Smooth muscle cell (in vitro differentiated cells): ENCODE measurements around the gene LCE1D. TPM values are rescaled to one million over a fixed set of nuclear protein-coding genes. Genes with fewer than 3 reads are reported as not detected.

Source experiments
- DNase-seq: peaks from one replicate; lab custom pipeline; 2025; ENCODE audit not compliant: unreplicated experiment; lab: John Stamatoyannopoulos, UW
- H2AFZ ChIP-seq: fragments of 200-600 bp; sonication (generic); 2 replicates; pipeline ENCODE4 v1.6.0; 2016; ENCODE audit warnings: antibody characterized with exemption, low read depth, mild to moderate bottlenecking
- H3F3A ChIP-seq: fragments of 200-600 bp; sonication (generic); 2 replicates; pipeline ENCODE4 v1.6.0; 2017; ENCODE audit warnings: antibody characterized with exemption, low read depth
- H3K27ac ChIP-seq: fragments of 200-600 bp; sonication (generic); 2 replicates; pipeline ENCODE4 v1.5.1; 2016; ENCODE audit warnings: low read depth, mild to moderate bottlenecking
- H3K27me3 ChIP-seq: fragments of 200-600 bp; sonication (generic); 2 replicates; pipeline ENCODE4 v1.6.1; 2016; ENCODE audit warnings: low read depth, mild to moderate bottlenecking
- H3K36me3 ChIP-seq: fragments of 200-600 bp; sonication (generic); 2 replicates; pipeline ENCODE4 v1.5.1; 2016; ENCODE audit warnings: low read depth
- H3K4me1 ChIP-seq: fragments of 200-600 bp; sonication (generic); 2 replicates; pipeline ENCODE4 v1.5.1; 2016; ENCODE audit warnings: low read depth
- H3K4me2 ChIP-seq: fragments of 200-600 bp; sonication (generic); 2 replicates; pipeline ENCODE4 v1.6.0; 2016; ENCODE audit warnings: mild to moderate bottlenecking
- H3K4me3 ChIP-seq: fragments of 200-600 bp; sonication (generic); 2 replicates; pipeline ENCODE4 v1.5.1; 2016; ENCODE audit warnings: mild to moderate bottlenecking
- H3K79me2 ChIP-seq: fragments of 200-600 bp; sonication (generic); 2 replicates; pipeline ENCODE4 v1.6.0; 2016; ENCODE audit warnings: low read depth, mild to moderate bottlenecking
- H3K9ac ChIP-seq: fragments of 200-600 bp; sonication (generic); 2 replicates; pipeline ENCODE4 v1.6.0; 2016; ENCODE audit warnings: low read depth
- H3K9me3 ChIP-seq: fragments of 200-600 bp; sonication (generic); replicated peaks from 2 replicates; pipeline ENCODE4 v1.5.1; 2016; ENCODE audit warnings: low read depth
- H4K20me1 ChIP-seq: fragments of 200-600 bp; sonication (generic); 2 replicates; pipeline ENCODE4 v1.6.0; 2016; ENCODE audit warnings: low read depth
- WGBS: methylation state at CpG from one replicate; pipeline ENCODE4 v1.1.7; 2016; ENCODE audit warnings: low lambda C conversion rate; 5-methylcytosine and 5-hydroxymethylcytosine counted together
- polyA plus RNA-seq: library from polyadenylated mRNA; unstranded; fragments of >200 nt; fragmentation: Nextera tagmentation; extraction: Ambion mirVana; gene quantifications from 2 replicates; pipeline ENCODE4 v1.2.1, GENCODE V29; 2016
- total RNA-seq: library from RNA; depleted of rRNA; stranded (reverse); fragments of >200 nt; gene quantifications from 2 replicates; pipeline ENCODE4 v1.2.3, GENCODE V29; 2014
- TF ChIP-seq, protein P1 (sequence below): fragments of 200-600 bp; sonication (generic); IDR thresholded peaks from 2 replicates; pipeline ENCODE4 v1.5.1; 2017; ENCODE audit warnings: borderline replicate concordance, mild to moderate bottlenecking, antibody characterized with exemption; ENCODE audit not compliant: insufficient read depth, poor library complexity, severe bottlenecking

LCE1D gene
- total and polyA plus RNA-seq, 2 experiments from 2014 or later: not detected

DNA sequence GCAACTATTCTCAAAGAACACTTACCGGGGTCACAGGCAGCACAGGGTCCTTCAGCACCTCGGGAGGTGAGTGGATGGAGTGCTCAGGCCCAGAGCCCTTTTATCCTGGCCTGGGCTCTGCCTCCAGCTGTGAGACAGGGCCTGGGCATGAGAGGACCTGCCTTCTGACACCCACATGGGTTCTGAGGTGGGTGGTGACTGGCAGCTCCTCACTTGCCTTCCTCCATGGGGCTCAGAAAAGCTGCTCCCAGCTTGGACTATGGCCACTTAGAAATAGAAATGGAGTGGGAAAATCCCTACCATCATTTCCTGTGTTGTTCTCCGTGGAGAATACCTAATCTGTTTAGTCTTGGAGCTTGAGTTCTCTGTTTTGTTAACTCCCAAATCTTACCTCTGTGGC lies 10.1 kb downstream of the LCE1D start, which contains the start of gene LCE1C:
Gene LCE1C, minus strand, starts transcription at position 76 of the 400 bp plus-strand sequence. CDS start 1,173 bp downstream, outside the sequence.
- no peaks in the 10 kb centered on the region for H3K9me3 ChIP-seq
- no peak within 1 kb of the TSS for H2AFZ ChIP-seq
- WGBS: 44% methylated on average over 3 of the region's 3 CpGs
- no peak for DNase-seq
- TF ChIP-seq, protein P1, sequence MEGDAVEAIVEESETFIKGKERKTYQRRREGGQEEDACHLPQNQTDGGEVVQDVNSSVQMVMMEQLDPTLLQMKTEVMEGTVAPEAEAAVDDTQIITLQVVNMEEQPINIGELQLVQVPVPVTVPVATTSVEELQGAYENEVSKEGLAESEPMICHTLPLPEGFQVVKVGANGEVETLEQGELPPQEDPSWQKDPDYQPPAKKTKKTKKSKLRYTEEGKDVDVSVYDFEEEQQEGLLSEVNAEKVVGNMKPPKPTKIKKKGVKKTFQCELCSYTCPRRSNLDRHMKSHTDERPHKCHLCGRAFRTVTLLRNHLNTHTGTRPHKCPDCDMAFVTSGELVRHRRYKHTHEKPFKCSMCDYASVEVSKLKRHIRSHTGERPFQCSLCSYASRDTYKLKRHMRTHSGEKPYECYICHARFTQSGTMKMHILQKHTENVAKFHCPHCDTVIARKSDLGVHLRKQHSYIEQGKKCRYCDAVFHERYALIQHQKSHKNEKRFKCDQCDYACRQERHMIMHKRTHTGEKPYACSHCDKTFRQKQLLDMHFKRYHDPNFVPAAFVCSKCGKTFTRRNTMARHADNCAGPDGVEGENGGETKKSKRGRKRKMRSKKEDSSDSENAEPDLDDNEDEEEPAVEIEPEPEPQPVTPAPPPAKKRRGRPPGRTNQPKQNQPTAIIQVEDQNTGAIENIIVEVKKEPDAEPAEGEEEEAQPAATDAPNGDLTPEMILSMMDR: no peak
- no peaks in the 10 kb centered on the region for H4K20me1 ChIP-seq
- H3K9ac ChIP-seq: no peak within 1 kb of the TSS
- no peaks in the 10 kb centered on the region for H3K27me3 ChIP-seq
- no peak within 1 kb of the TSS for H3K27ac ChIP-seq
- H3F3A ChIP-seq: no peaks in the 10 kb centered on the region
- no peak within 1 kb of the TSS for H3K4me3 ChIP-seq
- H3K79me2 ChIP-seq: no peaks in the 10 kb centered on the region
- no peak within 1 kb of the TSS for H3K4me2 ChIP-seq
- no peaks in the 10 kb centered on the region for H3K4me1 ChIP-seq
- H3K36me3 ChIP-seq: no peaks in the 10 kb centered on the region

DNA sequence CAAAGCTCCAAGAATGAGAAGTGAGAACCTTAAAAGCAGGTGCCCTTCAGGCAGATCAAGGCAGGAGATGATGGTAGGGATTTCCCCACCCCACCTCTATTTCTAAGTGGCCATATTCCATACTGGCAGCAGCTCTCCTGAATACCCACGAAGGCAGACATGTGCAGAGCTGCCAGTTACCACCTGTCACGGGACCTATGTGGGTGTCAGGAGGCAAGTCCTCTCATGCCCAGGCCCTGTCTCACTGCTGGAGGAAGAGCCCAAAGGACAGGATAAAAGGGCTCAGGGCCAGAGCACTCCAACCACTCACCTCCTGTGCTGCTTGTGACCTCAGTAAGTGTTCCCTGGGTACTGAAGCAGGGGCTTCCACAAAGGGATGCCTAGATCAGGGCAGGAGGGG lies 14.5 kb downstream of the LCE1D start:
- no peaks in the 10 kb centered on the region for H3K79me2 ChIP-seq
- 59% methylated on average over 2 of the region's 2 CpGs for WGBS
- no peak overlapping the region for H3K9ac ChIP-seq
- no peaks in the 10 kb centered on the region for H3F3A ChIP-seq
- H4K20me1 ChIP-seq: no peaks in the 10 kb centered on the region
- H3K4me2 ChIP-seq: no peak overlapping the region
- TF ChIP-seq, protein P1: no peak
- H3K4me1 ChIP-seq: no peaks in the 10 kb centered on the region
- no peak overlapping the region for H2AFZ ChIP-seq
- H3K4me3 ChIP-seq: no peak overlapping the region
- no peak for DNase-seq
- H3K36me3 ChIP-seq: no peaks in the 10 kb centered on the region
- no peaks in the 10 kb centered on the region for H3K9me3 ChIP-seq
- H3K27me3 ChIP-seq: no peaks in the 10 kb centered on the region
- no peak overlapping the region for H3K27ac ChIP-seq

DNA sequence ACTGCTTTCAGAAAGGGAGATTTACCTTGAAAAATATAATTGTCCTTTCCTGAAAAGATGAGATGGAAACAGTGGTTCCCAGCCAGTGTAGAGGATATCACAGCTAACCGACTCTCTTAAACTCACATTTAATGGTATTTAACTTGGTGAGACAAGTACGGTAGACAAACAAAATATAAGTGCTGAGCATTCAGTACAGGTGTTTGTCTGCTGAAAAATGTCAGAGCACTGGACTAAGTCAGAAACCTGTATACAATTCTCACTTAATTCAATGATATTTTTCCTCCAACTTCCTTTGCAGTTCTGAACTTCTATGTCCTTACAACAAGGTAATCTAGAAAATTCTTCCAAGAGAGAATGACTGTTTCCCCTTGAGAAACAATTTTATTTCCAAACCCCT lies 15.2 kb downstream of the LCE1D start, which contains the start of gene LCE1B:
Gene LCE1B, plus strand, starts transcription at position 301 of the 400 bp plus-strand sequence. CDS start 476 bp downstream, outside the sequence.
- 84% methylated on average over 2 of the region's 2 CpGs for WGBS
- H4K20me1 ChIP-seq: no peaks in the 10 kb centered on the region
- no peak within 1 kb of the TSS for H3K27ac ChIP-seq
- H3K27me3 ChIP-seq: no peaks in the 10 kb centered on the region
- H3K9me3 ChIP-seq: no peaks in the 10 kb centered on the region
- H3K4me2 ChIP-seq: no peak within 1 kb of the TSS
- H2AFZ ChIP-seq: no peak within 1 kb of the TSS
- H3K79me2 ChIP-seq: no peaks in the 10 kb centered on the region
- DNase-seq: no peak
- H3F3A ChIP-seq: no peaks in the 10 kb centered on the region
- H3K4me1 ChIP-seq: no peaks in the 10 kb centered on the region
- TF ChIP-seq, protein P1: no peak
- no peak within 1 kb of the TSS for H3K4me3 ChIP-seq
- H3K9ac ChIP-seq: no peak within 1 kb of the TSS
- H3K36me3 ChIP-seq: no peaks in the 10 kb centered on the region

DNA sequence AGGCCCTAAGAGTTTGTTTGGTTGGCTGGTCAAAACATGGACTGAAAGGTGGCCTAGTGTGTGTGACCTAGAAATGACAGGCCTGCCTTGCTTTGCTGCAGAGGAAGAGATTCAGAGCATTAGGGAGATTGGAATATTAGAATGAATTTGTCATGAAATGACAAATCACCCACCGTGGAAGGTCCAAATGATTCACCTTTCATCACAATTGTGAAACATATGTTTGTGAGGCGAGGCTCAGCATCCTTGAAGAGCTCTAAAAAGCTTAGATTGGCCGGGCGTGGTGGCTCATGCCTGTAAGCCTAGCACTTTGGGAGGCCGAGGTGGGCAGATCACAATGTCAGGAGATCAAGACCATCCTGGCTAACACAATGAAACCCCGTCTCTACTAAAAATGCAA lies 20.8 kb downstream of the LCE1D start:
- Histone ChIP-seq H3K4me3 (no peak overlapping the region), H3K4me2 (no peak overlapping the region), H3K27ac (no peak overlapping the region), H3K9me3 (no peaks in the 10 kb centered on the region), H3F3A (no peaks in the 10 kb centered on the region), H3K9ac (no peak overlapping the region), H3K27me3 (no peaks in the 10 kb centered on the region), H3K79me2 (no peaks in the 10 kb centered on the region), H4K20me1 (no peaks in the 10 kb centered on the region), H3K4me1 (no peaks in the 10 kb centered on the region), H3K36me3 (no peaks in the 10 kb centered on the region), H2AFZ (no peak overlapping the region)
- TF ChIP-seq, protein P1: no peak
- WGBS: 62% methylated on average over 6 of the region's 6 CpGs
- DNase-seq: no peak
